IPS-18a (cell line): ENCODE results near the gene GMPPA.

ENCODE experiments used
- H3K27ac ChIP-seq: one replicate; pipeline ENCODE4 v1.5.1; 2013; ENCODE audit warnings: low read length
- H3K27me3 ChIP-seq: one replicate; pipeline ENCODE4 v1.6.1; 2013; ENCODE audit warnings: mild to moderate bottlenecking, low read length; ENCODE audit not compliant: control insufficient read depth, insufficient read depth
- H3K36me3 ChIP-seq: one replicate; pipeline ENCODE4 v1.6.1; 2013; ENCODE audit warnings: low read depth, low read length; ENCODE audit not compliant: control insufficient read depth
- H3K4me1 ChIP-seq: one replicate; pipeline ENCODE4 v1.6.1; 2013; ENCODE audit warnings: low read depth, low read length; ENCODE audit not compliant: control insufficient read depth
- H3K4me3 ChIP-seq: one replicate; pipeline ENCODE4 v1.5.1; 2013; ENCODE audit warnings: low read length
- H3K9ac ChIP-seq: one replicate; pipeline ENCODE4 v1.6.1; 2013; ENCODE audit warnings: mild to moderate bottlenecking, low read length, moderate library complexity
- H3K9me3 ChIP-seq: one replicate; pipeline ENCODE4 v1.6.1; 2013; ENCODE audit warnings: low read depth, low read length; ENCODE audit not compliant: control insufficient read depth

Gene GMPPA

DNA sequence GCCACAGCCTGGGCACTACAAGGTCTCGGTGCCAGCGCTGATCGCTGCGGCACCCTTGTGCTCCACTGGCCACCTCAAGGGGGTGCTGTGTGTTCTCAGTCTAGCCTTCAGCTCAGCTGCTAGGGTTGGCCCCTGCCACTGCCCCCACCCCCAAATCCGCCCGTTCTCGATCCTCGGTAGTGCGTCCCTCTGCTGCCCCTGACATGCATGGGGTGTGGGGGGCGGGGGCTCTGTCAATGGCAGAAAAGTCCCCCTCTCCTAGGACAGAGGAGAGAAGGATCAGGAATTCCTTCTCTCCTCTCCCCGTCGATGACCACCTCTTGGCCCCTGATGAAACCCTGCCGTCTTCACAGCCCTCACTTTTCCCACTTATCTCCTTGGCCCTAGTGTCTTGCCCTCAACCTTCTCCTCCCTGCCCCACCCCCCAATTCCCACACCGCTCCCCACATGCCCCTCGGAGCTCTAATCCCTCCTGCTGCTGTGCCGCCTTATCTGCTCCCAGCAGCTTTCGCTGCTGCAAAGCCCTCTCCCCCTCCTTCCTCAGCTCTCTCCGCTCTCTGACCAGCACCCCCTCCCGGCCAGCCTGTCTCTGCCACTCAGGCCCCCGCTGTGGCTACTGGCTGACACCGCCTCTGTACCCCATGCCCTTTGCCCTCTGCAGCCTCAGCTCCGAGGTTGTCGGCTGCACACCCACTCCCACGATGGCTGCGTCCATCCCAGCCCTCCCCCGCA lies 11.3 kb downstream of the GMPPA start:
- no peaks in the 10 kb centered on the region for H3K36me3 ChIP-seq
- H3K9me3 ChIP-seq: no peaks in the 10 kb centered on the region
- no peak overlapping the region for H3K27ac ChIP-seq
- H3K27me3 ChIP-seq: peaks cover 39% of the 10 kb centered on the region
- peak overlapping the region; percentile 58 for H3K4me3 ChIP-seq
- peaks cover 49% of the 10 kb centered on the region for H3K4me1 ChIP-seq
- H3K9ac ChIP-seq: no peak overlapping the region

DNA sequence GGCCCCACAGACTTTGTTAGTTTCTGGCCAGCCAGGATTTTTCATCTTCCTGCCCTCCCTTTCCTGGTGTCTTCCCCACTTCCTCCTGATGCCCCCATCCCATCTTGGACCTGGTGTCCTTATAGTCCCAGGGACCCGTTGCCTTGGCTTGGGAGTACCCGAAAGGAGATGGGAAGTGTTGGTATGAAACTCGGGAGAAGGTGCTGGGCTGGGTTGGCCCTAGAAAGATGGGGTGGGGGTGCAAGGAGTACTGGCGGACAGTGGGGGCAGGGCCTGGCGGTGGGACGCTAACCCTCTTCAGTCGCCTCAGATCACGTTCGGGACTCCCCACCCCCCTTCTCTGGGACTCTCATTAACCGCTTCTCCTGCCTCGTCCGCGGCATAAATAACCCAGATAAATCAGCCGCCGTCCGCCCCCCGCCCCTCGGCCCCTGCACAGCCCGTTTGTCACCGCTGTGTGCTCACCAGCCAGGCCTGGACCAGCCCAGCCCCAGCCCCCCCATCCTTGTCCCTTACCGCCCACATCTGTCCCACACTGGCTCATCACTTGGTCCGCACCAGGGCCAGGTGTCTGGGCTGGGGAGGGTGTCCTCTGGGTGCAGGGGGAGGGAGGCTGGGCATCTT lies 11.9 kb downstream of the GMPPA start:
- Histone ChIP-seq H3K27ac (no peak overlapping the region), H3K27me3 (peaks cover 46% of the 10 kb centered on the region), H3K9ac (no peak overlapping the region), H3K9me3 (no peaks in the 10 kb centered on the region), H3K36me3 (no peaks in the 10 kb centered on the region), H3K4me1 (peaks cover 49% of the 10 kb centered on the region), H3K4me3 (peak overlapping the region; percentile 58)

DNA sequence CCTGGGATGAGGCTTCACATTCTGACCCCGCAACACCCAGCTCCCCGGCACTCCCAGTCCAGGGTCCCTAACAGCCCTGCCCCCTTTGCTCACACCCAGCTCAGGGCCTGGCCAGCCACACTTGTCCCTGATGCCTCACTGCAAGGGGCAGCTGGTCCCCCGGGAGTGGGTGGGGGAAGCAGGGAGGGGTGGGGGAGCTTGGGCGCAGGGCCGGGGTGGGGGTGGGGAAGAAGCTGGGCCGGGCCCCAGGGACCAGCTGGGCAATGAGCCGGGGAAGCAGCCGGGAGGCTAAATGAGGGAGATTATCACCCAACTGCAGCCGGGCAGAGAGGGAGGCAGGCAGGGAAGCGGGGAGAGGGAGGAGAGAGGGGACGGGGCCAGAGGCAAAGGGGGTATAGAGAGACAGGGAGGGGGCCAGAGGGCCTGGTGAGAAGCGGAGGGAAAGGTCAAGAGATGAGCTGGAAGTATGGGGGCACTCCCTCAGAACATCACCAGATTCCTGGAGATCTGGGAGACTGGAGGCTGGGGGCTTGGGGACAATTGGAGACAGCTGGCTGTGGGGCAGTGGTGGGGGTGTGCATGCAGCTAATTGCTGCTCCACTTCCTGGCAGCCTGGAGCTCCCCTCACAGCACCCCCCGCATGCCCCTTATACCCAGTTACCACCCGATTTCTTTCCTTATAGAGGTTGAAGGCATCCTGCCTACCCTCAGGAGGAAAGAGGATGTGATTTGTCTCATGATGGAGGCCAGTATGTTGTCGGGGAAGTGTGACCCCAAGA lies 13.0 kb downstream of the GMPPA start:
- no peak overlapping the region for H3K9ac ChIP-seq
- no peak overlapping the region for H3K27ac ChIP-seq
- H3K4me3 ChIP-seq: no peak overlapping the region
- no peaks in the 10 kb centered on the region for H3K36me3 ChIP-seq
- no peaks in the 10 kb centered on the region for H3K9me3 ChIP-seq
- H3K27me3 ChIP-seq: peaks cover 51% of the 10 kb centered on the region
- peaks cover 43% of the 10 kb centered on the region for H3K4me1 ChIP-seq

DNA sequence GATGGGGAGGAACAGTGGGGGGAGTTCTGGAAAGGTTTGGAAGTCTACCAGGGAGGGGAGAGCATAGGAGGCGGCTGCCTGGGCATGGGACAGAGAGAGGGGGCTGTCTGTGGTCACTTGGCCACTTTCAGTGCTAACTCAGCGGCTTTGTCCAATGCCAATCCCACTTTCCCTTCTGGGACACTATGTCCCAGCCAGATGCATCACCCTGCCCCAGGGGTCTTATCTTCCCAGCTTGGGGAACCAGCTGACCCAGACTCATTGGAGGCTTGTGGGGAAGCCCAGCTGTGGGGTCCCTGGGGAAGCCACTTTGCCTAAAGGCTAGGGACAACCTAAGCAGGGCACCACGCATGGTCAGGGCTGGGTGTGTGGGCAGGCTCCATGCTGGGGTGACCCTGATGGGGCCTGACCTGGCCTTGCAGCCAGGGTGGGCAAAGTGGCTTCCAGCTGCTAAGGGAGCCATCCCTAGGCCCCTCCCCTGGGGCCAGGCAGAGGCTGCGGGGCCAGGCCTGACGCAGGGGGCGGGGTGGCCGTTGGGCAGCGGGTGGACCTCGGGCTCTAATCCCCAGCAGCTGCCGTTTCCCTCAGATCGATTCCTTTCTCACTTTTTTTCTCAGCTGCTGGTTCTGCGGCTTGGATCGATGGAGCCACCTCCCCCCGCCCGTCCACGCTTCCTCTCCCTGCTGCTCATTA lies 14.0 kb downstream of the GMPPA start:
- Histone ChIP-seq H3K9me3 (no peaks in the 10 kb centered on the region), H3K4me1 (peaks cover 33% of the 10 kb centered on the region), H3K36me3 (no peaks in the 10 kb centered on the region), H3K27ac (no peak overlapping the region), H3K4me3 (no peak overlapping the region), H3K27me3 (peaks cover 51% of the 10 kb centered on the region), H3K9ac (no peak overlapping the region)

DNA sequence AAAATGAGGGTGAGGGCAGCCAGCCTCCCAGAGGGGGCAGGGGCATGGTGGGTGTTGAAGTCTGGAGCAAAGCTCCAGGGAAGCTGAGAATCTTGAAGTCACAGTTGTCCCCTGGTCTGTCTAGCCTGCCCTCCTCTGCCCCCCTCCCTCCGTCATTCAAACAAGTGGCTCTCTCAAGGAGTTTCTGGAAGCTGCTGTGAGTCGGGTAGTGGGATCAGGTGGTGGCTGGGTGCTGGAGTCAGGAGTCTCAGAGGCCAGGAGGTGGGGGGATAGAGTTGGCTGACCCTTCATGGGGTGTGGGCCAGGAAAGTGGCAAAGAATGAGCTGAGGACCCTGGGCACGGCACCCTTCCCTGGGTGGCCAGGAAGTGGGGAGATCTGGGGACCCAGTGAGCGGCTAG lies 15.1 kb downstream of the GMPPA start:
- Histone ChIP-seq H3K27me3 (peaks cover 57% of the 10 kb centered on the region), H3K4me1 (peaks cover 25% of the 10 kb centered on the region), H3K9ac (no peak overlapping the region), H3K36me3 (no peaks in the 10 kb centered on the region), H3K27ac (no peak overlapping the region), H3K4me3 (no peak overlapping the region), H3K9me3 (no peaks in the 10 kb centered on the region)

DNA sequence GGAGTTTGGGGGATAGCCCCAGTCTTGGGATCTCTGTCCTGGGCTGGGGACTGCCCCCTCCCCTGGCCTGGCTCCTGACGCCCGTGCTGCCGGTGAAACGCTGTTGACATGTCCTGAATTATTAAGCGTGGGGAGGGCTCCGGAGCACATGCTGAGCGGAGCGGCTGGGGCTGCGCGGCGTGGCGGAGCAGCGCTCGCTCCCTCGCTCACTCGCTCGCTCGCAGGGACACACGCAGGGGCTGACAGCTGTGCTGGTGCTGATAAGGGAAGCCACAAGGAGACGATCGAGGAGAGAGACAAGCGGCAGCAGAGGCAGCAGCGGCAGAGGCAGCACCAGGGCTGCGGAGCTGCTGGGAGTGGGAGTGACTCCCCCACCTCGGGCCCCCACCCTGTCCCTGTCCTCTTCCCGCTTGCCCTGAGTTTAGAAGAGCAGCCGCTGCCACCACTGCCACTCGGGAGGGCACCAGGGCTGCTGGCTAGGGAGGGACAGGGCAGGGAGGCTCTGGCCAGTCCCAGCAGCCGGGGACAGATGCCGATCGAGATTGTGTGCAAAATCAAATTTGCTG lies 15.6 kb downstream of the GMPPA start, which contains the start of gene ASIC4:
ASIC4 (plus strand) TSS at position 287 of the 566 bp plus-strand sequence; CDS start at position 530, 243 bp downstream.
- no peak within 1 kb of the TSS for H3K4me3 ChIP-seq
- H3K36me3 ChIP-seq: no peaks in the 10 kb centered on the region
- peaks cover 22% of the 10 kb centered on the region for H3K4me1 ChIP-seq
- H3K27me3 ChIP-seq: peaks cover 55% of the 10 kb centered on the region
- H3K27ac ChIP-seq: no peak within 1 kb of the TSS
- no peak within 1 kb of the TSS for H3K9ac ChIP-seq
- no peaks in the 10 kb centered on the region for H3K9me3 ChIP-seq

DNA sequence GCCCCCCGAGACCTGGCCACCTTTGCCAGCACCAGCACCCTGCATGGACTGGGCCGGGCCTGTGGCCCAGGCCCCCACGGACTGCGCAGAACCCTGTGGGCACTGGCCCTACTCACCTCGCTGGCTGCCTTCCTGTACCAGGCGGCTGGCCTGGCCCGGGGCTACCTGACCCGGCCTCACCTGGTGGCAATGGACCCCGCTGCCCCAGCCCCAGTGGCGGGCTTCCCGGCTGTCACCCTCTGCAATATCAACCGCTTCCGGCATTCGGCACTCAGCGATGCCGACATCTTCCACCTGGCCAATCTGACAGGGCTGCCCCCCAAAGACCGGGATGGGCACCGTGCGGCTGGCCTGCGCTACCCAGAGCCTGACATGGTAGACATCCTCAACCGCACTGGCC lies 16.1 kb downstream of the GMPPA start:
- Histone ChIP-seq H3K36me3 (no peaks in the 10 kb centered on the region), H3K9ac (no peak overlapping the region), H3K27ac (no peak overlapping the region), H3K27me3 (peaks cover 51% of the 10 kb centered on the region), H3K4me3 (no peak overlapping the region), H3K9me3 (no peaks in the 10 kb centered on the region), H3K4me1 (peaks cover 18% of the 10 kb centered on the region)

DNA sequence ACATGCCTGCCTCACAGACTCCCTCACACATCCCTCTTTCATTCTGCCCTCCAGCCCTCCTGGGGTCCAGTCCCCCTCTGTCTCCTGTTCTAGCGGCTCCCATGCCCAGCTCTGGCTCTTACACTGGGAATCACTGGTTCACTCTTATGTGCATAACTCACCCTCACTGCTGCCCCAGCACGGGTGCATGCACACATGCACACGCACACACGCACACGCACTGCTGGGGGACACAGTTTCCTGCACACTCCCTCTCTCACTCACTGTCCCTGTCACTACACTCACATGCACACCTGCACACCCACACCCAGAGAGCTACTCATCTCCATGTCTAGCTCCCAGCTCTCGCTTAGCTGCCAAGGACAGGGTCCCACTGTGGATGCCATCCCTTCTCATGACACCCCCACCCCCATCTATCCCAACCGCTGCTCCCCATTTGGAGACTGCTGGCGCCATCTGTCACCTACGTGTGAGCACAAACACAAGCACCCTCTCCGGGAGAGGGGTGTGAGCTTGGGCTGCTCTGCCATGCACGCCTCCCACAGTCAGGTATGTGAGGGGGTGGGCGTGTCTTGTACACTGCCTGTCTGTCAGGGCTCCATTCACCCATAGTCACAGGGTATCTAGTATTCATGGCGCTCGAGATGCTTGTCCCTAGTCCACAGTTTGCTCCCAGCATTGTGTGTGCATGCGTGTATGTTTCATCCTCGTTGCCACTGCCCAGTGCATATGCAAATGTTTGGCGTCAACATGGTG lies 17.4 kb downstream of the GMPPA start:
- no peaks in the 10 kb centered on the region for H3K36me3 ChIP-seq
- no peak overlapping the region for H3K27ac ChIP-seq
- no peak overlapping the region for H3K4me3 ChIP-seq
- H3K4me1 ChIP-seq: peaks cover 18% of the 10 kb centered on the region
- H3K9me3 ChIP-seq: no peaks in the 10 kb centered on the region
- peaks cover 51% of the 10 kb centered on the region for H3K27me3 ChIP-seq
- no peak overlapping the region for H3K9ac ChIP-seq

DNA sequence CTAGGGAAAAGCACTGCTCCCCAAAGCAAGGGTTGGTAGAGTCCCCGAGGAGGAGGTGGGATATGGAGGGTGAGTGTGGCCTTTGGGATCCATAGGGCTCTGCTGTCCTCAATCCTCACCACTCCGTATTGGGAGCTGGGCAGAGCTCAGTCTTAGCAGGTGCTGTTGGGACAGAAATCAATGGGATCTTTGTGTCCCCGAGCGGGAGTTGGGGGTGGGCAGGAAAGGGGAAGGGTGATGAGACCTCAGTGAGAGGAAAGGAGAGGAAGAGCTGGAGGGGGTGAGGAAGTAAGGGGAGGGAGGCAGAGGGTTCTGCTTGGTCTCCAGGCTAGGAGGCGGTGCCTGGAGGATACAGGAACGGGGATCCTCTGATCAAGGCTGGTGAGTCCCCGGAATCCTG lies 18.2 kb downstream of the GMPPA start:
- no peak overlapping the region for H3K9ac ChIP-seq
- H3K4me1 ChIP-seq: peaks cover 26% of the 10 kb centered on the region
- H3K27ac ChIP-seq: no peak overlapping the region
- H3K27me3 ChIP-seq: peaks cover 48% of the 10 kb centered on the region
- no peaks in the 10 kb centered on the region for H3K9me3 ChIP-seq
- no peaks in the 10 kb centered on the region for H3K36me3 ChIP-seq
- H3K4me3 ChIP-seq: no peak overlapping the region

DNA sequence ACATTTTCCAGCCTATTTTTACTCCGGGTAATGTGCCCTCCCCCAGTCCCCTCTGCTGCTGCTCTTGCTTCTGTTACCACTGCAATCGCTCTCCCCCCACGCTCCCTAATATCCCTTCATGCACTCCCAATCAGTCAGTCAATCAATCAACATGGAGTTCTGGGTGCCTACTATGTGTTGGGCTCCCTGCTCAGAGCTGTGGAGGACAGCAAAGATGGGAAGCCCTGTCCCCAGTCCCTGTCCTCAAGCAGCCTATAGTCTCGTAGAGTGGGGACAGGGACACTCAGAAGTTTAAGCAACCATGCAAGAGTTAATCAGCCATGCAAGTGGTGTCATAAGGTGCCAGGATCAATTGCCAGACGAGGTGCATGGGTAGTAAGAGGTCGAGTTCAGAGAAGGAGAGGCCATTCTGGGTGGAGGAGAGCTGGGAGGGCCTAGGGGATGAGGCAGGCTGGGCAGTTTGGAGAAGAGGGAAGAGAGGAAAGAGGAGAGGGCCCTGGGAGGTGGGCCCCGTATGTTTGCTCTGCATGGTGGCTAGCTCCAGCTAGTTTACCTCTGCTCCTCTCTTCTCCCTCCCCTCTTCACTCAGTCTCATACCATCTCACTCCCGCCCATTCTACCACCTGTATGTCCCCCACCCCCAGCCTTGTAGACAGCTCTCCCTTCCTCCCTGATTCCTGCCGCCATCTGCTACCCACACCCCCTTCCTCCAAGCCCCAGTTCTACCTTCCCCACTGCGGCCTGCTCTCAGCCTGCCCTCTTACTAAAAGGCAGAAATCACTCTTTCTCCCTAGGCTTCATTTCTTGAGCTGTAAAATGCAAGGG lies 19.5 kb downstream of the GMPPA start:
- H3K27me3 ChIP-seq: peaks cover 35% of the 10 kb centered on the region
- no peaks in the 10 kb centered on the region for H3K36me3 ChIP-seq
- no peaks in the 10 kb centered on the region for H3K9me3 ChIP-seq
- no peak overlapping the region for H3K9ac ChIP-seq
- no peak overlapping the region for H3K4me3 ChIP-seq
- H3K27ac ChIP-seq: no peak overlapping the region
- peaks cover 23% of the 10 kb centered on the region for H3K4me1 ChIP-seq
